HG02981 (cell line): ENCODE data around the gene FLAD1.

Experiments used
- ATAC-seq: cut with Tn5 transposase; IDR thresholded peaks from one replicate; pipeline ENCODE4 v1.9.1; 2021; ENCODE audit warnings: mild to moderate bottlenecking, moderate library complexity; ENCODE audit not compliant: unreplicated experiment

The FLAD1 gene

DNA sequence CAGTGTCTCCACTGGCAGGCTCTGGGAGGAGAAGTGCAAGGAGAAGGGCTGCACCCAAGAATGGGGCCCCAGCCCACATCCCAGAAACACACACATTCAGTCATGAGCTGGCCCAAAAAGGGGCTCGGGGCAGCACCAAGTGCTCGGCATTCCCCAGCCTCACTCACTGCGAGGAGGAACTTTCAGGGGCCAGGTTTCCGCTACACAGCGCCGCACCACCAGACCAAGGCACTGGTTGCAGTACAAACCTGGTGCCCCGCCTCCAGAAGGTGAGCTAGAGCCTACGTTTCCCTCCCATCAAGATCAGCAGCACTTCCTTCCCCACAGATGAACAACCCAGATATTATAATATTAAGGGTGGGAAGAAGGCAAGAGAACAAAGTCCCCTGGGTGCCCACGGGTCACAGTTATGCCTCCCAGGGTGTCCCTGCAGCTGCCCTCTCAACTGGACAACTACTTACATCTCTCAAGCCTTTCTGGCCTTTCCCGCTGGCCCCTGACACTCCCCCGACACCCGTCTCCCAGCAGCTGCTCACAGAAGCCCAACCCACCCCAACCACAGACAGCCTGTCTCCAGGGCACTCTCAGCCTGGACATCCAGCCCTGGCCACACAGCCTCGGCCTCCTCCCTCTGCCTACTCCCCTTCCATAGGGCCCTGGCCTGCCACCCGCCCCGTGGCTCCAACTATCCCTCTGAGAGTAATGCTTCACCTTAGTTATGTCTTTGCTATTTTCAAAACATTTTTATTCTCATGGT lies 31.1 kb upstream of the FLAD1 start:
- ATAC-seq, result no peak

- no peak for ATAC-seq
These were observed 30.5 kb upstream of the FLAD1 start for GRCh38 chr1:154952664-154953063.

DNA sequence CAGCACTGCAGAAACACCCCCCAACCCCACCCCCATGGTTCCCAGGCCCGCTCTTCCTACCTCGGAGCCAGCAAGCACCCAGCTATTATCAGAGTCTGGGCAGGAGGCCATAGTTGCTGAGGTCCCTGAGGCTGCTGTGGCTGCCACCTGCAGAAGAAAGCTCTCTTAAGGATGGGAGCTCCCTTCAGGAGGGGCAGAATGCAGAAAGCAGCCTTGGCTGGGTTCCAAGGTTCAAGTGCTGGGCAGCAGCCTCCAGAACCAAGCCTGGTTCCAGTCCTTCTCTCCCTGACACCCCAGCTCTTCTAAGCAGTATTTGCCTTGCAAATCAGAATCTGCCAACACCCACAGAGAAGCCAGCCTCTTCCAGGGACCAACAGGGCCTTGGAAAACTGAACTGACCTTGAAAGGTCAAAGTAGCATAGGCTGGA lies 29.5 kb upstream of the FLAD1 start:
- ATAC-seq, result no peak

DNA sequence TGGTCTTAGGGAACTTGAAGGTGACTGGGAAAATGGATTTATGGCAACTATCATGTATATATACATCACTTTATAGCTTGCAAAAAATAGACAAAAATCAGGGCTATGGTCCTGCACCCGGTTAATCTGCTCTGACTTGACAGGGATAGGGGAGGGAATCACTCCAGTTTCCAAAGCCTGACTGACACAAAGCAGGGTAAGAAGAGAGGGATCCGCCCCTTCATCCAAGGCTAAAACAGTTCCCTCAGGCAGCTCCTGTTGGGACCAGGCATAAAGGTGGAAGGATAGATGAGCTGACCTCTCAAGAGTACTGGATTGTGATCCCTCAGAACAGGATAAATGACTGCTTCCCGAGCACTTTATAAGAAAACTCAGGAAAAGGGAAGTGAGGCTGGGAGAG lies 28.6 kb upstream of the FLAD1 start:
- no peak for ATAC-seq

DNA sequence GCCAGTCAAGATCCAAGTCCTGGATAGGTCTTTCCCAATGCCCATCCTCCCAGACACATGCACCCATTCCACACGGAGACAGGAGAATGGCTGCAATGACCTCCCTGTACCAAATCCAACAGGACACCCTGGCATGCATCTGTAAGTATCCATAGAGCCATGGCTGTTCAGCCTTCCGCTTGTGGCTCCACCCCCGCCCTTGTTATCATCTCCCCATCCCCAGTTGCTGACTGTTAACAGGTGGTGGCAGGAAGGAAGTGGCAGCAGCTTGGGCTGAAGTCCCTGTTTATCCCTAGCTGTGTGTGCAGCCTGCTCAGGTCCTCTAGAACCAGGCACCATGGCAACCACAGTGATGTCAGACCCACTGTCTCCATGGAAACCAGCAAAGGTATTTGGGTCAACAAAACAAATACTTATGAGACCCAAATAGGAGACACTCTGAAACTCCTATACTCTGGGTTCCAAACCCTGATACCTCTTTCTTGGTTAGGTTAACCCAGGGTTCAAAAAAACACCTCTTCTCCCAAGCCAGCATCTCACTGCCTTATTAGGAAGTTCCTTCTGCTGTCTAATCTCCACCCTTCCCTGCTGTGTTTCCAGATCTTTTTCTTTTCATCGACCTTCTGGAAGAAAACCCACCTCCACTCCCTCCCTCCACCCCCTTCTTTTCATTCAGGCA lies 28.0 kb upstream of the FLAD1 start:
- ATAC-seq, result peak; percentile 57

- ATAC-seq, result peak; percentile 46
These were observed 27.2 kb upstream of the FLAD1 start, which contains the start of gene PBXIP1 for GRCh38 chr1:154955718-154956543. PBXIP1 (minus strand) TSS chr1:154956099; CDS start chr1:154953721, 2,378 bp downstream.

DNA sequence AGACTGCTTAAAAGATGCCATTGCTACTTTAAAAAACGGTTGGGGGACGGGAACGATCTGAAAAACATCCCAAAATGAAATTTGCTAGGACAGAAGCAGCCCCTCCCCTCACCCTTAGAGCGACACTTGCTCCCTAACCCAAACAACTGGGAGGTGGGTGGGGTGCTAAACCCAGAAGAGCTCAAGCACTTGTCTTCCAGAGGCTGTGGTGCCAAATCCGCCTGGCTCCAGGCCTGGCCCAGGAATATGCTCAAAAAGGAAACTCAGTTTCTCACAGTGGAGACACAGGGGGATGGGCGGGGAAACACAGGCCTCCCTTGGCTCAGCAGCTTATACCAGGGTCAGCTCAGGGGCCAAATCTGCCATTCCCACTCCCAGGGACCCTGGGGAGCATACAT lies 26.6 kb upstream of the FLAD1 start:
- ATAC-seq, result no peak

DNA sequence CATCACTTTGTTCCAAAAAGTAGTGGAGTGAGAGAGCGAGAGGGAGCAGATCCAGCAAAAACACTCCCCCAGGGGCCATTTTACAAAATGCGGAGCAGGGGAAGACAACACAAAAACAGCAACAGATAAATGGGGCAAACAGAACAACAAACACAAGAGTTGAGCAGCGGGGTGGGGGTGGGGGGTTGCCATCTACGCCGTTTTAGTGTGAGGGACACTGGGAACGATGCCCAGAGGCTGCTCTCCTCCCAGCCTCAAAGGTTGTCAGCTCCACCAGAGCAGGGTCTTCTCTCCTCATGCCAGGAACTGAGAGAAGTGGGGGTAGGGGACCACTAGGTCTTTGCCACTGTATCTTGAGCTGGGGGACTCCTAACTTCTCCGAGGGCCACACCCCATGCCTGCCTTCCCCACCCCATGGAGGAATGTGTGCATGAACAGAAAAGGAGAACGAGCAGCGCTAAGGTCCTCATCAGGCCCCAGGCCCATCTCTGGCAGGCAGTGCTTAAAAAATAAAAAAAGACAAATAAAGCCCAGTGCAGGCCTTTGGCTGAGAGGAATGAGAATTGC lies 26.0 kb upstream of the FLAD1 start:
- ATAC-seq, result no peak

DNA sequence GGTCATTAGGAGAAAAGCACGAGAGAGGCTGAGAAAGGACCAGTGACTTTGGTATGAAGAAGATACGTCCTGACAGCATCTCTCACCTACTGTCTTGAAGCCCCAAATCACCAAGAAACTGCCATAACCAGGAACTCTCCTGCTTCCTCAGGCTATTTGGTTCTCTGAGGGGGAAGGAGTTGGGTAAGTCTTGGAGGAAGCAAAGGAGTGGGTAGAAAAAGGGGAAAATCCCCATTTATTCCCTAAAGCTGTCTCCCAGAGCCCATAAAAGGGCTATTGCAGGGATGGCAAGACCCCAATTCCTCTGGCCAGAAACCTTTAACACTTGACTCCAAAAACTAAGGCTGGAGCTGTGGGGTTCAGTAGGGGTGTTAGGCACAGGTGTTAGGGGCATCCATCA lies 25.1 kb upstream of the FLAD1 start:
- ATAC-seq, result no peak

- ATAC-seq, result no peak
These were observed 24.3 kb upstream of the FLAD1 start for GRCh38 chr1:154958681-154959425.

DNA sequence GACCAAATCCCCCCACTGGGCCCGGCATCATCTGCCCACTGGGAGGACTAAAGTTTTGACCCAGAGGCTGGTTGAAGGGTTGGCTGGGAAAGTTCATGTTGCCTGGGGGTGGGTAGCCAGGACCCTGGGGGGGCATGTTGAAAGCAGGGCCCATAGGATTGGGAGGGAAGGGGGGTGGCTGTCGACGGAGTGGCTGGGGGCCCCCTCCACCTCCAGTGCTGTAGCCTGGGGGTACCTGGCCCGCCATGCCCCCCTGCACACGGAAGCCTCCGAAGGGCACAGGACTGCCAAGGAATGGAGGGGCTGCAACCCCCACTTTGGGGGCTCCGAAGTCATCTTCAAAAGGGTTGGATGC lies 23.7 kb upstream of the FLAD1 start:
- no peak for ATAC-seq

DNA sequence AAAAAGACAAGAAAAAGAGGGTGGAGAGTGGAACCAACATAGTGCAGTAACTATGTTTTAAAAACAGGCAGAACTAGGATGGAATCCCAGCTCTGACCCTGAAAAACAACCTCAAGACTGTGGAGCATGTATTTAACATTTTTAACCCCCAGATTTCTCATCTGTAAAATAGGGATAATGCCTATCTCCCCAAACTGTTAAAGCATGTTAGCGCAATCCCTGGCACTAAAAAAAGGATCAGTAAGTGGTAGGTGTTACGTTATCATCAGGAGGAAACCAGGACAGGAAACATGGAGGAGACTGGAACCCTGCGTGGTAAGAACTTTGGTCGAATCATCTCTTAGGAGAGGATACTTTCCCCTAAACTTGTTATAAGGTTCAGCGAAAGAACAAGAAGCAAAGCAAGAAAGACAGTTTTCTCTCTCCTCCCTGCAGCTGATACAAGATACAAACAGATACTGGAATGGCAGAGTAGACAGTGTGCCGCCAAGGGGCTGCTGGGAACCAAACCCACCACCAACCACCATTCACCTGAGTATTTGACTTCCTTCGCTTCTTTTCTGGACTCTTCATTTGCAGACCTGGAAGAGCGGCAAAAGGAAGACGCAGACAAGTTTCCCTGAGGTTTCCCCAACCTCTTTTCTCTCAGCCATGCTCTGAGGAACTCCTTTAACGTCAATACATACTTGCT lies 22.6 kb upstream of the FLAD1 start:
- ATAC-seq, result no peak

DNA sequence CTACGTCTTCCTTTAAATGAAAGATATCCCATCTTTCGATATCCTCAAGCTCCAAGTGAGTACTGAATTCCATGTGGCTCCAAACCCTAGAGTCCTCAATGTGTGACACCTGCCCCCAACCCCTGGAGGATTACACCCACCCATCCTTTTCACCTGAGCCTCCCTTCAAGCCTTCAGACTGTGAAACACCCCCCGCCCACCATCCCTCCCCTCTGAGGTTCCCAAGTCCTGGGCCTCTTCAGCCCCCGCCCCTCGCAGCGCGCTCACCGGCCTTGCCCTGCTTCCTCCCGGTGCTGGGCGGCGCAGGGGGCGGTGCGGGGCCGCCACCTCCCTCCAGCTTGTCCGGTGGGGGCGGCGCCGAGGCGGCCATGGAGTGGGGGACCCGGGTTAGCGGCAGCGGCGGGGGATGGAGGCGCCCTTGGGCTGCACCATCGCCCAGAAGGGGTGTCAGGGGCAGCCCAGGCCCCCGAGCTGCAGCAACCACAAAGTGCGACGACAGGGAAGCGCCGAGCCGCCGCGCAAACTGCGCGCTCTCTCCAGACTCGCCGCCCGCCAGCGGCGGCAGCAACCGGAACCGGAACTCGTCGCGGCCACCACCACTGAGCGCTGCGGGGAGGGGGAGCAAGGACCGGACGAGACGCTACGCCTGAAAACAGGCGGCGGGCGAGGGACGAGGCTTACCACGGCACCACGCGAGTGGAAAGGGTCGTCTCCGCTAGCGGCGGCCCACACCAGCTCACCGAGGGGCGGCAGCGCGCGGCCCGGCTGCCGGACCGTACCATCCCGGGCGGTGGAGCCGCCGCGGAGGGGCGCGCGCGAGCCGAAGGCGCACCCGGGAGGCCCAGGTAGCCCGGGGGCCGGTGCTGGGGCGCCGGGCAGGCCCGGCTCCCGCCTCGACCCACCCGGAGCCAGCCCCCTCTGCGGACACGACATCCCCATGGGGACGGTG lies 21.7 kb upstream of the FLAD1 start, which contains the start of gene PYGO2:
Gene PYGO2 (minus strand): TSS at position 576 of the 949 bp plus-strand sequence. CDS start 206 bp downstream, at position 370.
- peak; percentile 63 for ATAC-seq

DNA sequence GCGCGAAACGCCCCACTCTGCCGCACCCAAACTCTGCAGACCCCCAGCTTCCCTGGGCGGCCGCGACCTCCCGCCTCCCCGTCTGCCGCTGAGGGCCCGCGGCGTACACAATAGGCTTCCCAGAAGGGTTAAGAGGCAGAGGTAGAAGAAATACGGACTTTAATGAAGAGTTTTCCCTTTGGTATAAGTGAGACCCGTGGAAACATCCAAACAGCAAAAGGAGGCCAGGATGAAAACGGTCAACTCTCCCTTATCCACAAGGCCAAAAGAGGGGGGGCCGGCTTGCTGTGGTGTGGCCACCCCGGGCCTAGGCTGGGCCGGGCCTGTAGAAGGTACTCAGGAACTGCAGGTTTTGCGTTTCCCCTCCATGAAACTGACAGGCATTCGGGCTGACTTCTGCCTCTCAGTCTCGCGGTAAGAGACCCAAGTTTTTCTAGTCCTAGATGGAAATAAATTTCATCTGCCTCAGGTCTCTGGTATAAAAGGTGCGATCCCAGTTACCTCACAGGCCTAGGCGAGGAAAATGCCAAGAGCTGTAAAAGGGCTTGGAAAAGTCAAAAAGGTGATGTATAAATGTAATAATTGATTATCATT lies 20.9 kb upstream of the FLAD1 start:
- no peak for ATAC-seq

DNA sequence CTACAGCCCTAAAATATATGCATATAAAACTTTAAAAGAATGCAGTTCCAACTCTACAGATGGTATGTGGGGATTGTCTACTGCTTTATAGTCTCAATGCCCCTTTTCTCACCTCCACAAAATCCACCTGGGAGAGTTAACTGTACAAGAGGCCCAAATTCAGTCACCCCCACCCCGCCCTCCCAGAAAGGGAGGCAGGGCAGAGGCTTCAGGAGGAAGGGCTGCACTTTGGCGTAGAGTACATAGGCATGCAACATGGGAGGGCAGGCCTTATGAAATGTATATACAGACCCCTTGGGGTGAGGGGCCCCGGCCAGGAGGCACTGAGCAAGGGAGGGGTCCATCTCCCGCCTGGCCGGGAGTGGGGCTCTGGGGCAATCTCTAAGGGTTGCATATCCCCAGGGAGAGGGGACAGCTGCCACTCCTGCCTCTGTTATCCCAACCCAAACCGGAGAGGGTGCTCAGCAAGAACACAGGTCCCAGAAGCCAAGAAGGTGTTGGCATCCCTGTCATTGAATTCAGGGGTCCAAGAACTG lies 20.3 kb upstream of the FLAD1 start:
- ATAC-seq, result no peak

- ATAC-seq, result no peak
These were observed 19.5 kb upstream of the FLAD1 start for GRCh38 chr1:154963643-154964042.

- no peak for ATAC-seq
These were observed 18.8 kb upstream of the FLAD1 start for GRCh38 chr1:154964359-154964758.

- ATAC-seq, result no peak
These were observed 17.0 kb upstream of the FLAD1 start for GRCh38 chr1:154966111-154966510.
